Fibroblast of skin of scalp (primary cell): ENCODE data around the gene IFT81.

Experiments used
- DNase-seq: peaks from one replicate; pipeline ENCODE4 v3.0.0-alpha.2; 2013

The IFT81 gene

GRCh38 chr12:110159671-110160245 is 35.6 kb downstream of the IFT81 start:
- no peak for DNase-seq

- DNase-seq = no peak
These were observed 41.5 kb downstream of the IFT81 start for GRCh38 chr12:110165540-110166159.

DNA sequence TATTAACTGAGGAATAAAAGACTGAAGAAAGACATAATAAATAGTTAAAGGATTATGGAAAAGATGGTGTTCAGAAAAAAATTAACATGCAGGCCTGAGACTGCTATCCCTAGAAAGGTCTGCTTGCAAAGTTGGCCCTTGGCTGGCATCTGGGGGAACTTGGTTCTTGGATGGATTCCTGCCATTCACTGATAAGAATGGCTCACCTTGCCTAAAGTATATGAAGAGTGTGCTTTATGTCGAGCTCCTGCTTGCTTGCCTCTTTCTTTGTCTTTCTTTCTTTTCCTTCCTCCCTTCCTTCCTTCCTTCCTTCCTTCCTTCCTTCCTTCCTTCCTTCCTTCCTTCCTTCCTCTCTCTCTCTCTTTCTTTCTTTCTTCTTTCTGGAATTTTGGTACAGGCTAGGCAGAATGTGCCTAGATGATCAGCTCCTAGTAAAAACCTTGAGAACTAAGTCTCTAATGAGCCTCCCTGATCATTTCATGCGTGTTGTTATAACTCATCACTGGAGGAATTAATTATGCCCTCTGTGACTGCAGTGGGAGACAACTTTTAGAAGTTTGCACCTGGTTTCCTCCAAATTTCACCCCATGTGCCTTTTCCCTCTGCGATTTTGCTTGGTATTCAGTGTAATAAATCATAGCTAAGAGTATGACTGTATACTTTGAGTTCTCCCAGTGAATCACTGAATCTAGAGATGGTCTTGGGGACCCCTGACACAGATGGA is 44.7 kb downstream of the IFT81 start:
- no peak for DNase-seq

DNA sequence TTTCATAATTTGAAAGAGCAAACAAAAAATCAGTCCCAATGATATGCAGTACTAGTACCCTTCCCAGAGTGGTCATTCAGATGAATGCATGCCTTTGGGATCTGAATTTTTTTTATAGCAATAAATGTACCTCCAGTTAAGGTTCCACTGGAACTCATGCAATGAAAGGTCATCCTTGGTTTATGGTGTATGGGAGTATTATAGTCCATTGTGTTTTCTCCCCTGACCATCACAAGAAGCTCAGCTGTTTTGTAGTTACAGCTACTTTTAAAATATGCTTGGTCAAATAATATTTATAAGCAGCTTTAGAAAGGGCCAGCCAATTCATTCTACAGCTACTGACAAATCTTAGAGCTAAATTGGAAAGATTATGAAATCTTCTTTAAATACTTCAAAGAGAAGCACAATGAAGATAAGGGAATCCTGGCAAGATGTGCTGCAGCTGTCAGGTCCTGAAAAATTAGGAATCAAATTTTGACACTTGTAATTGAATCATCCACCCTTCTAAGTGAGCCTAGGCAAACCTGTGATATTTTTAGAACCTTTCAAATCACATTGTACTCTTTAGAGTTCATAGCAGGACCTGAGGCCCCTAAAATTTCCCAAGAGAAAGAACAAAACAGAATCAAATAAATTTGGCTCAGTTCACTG is 46.5 kb downstream of the IFT81 start:
- no peak for DNase-seq

DNA sequence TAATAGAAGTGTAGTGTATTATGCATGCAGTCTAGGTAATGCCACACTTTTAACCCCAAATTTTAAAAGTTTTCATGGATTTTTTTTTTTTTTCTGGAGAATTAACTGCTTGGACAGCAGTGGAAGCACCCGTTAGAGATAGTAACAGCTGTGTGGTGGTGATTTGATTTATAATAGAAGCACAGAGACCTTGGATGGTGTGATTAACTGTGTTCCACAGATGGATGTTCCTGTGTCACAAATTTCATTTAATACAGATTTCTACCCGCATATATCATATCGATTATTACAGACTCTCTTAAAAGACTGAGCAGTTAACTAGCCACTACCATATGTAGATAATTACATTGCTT is 47.0 kb downstream of the IFT81 start:
- DNase-seq = no peak

GRCh38 chr12:110171636-110172035 is 47.5 kb downstream of the IFT81 start:
- no peak for DNase-seq

- DNase-seq = no peak
These were observed 50.3 kb downstream of the IFT81 start for GRCh38 chr12:110174373-110174996.

DNA sequence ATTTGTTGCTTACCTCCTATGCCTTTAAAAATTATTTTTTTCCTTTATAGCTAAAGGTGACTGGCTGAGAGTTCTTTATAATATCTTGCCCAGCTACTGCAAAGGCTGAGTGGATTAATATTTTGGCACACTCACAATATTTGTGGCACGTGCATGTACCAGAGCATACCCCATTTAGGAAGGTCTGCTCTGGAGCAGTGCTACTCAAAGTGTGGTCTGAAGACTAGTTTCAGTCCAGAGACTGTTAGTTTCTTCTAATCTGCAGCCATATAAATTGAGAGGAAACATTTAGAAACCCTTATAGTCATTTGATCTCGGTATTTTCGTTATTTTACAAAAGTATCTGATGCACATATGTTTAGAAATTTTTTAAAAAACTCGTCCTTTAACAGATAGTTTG is 51.0 kb downstream of the IFT81 start:
- no peak for DNase-seq

DNA sequence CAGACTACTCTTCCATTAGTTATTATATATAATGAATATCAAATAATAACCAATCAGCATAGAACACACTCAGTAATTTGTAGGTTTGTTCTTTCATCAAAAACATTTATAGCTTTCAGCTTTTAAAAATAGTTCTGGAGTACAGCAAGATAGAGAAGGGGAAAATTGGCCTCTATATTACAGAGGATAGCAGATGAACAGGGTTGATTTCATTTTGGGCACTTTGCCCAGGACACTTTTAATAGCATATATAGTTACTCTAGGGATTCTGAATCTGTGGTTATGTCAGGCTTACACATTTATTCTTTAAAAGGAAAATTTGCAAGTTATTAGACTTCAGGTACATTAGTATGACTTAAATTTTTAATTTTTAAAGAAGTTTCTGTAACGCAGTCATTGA is 52.6 kb downstream of the IFT81 start:
- peak; percentile 70 for DNase-seq

GRCh38 chr12:110179291-110179690 is 55.1 kb downstream of the IFT81 start:
- peak; percentile 86 for DNase-seq

- peak; percentile 88 for DNase-seq
These were observed 56.4 kb downstream of the IFT81 start for GRCh38 chr12:110180591-110181005.

- no peak for DNase-seq
These were observed 58.1 kb downstream of the IFT81 start for GRCh38 chr12:110182281-110182680.

DNA sequence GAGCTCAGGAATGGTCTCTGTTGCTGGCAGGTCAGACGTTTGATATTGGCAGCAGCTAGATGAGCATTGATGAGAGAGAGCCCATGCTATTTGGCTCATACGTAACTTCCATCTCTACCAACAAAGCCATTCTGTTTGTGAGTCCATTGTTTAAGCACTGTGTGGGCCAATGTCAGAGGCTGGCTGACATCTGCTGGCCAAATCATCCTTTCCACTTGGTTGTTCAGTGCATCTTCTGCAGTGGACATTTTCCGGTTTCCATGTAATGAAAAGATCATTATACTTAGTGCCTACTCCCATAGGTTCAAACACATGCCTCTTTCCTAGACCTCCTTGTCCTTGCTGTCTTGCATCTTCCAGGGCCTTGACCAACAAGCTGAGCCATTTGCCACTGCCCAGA is 59.2 kb downstream of the IFT81 start:
- no peak for DNase-seq

DNA sequence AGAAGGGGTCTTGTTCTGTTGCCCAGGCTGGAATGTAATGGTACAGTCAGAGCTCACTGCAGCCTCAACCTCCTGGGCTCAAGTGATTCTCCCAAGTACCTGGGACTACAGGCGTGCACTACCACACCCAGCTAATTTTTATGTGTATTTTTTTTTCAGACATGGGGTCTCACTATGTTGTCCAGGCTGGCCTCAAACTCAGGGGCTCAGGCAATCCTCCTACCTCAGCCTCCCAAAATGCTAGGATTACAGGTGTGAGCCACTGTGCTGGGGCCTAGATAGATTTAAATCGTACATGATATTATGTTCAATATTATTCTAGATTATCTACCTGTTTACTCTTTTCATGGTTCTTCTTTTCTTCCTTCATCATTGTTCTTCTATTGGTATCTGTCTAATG is 61.5 kb downstream of the IFT81 start:
- no peak for DNase-seq

DNA sequence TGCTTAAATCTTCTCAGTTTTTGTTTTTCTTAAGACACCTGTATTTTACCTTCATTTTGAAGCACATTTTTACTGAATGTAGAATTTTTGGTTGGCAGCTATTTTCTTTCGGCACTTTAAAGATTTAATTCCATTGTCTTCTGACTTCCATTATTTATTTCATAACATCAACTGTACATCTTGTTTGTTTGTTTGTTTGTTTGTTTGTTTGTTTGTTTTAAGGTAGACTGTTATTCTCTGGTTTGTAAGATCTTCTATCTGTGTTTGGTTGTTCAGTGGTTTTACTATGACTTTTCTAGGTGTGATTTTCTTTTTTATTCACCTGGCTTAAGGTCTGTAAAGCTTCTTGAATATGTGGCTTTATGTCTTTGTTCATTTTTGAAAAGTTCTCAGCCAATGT is 61.9 kb downstream of the IFT81 start:
- no peak for DNase-seq

DNA sequence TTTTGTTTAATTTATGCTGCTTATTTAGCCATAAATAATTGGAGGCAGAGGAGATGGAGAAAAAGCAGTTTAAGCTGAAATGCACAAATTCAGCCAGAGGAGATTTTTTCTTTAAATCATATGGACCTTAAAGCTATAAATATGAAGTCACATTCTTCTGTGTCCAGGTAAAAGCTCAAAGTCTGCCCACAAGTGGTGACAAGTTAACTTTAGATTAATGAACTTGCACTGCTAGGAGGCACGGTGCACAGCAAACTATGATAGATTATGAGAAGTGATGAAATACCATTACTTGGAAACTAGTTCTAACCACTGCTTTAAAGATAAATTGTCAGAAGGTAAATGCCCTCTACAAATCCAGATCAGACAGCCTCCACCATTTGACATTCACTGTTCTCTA is 69.0 kb downstream of the IFT81 start:
- no peak for DNase-seq

DNA sequence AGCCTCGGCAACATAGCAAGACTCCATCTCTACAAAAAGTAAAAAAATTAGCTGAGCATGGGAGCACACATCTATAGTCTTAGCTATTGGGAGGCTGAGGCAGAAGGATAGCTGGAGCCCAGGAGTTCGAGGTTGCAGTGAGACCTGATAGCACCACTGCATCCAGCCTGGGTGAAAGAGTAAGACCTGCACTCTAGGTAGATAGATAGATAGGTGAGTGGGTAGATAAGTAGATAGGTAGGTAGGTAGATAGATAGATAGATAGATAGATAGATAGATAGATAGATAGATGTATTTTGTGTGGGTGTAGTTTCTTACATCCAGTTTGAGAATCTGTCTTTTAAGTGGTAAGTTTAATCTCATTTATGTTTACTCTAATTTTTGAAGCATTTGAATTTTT is 72.8 kb downstream of the IFT81 start:
- no peak for DNase-seq

DNA sequence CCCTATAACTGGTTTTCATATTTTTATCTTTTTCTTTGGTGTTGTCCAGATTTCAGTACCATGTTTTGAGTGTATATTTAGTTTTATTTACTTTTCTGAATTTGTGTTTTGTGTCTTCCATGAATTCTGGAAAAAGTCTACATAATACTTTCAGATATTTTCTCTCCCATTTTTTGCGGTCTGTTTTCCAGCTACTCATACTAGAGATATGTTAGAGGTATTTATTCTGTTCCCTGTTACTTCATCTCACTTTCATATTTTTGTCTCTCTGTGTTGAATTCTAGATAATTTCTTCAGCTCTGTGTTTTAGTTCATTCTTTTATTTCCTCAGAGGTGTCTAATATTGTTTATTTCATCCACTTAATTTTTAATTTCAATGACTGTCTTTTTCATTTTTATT is 74.2 kb downstream of the IFT81 start:
- peak; percentile 38 for DNase-seq

DNA sequence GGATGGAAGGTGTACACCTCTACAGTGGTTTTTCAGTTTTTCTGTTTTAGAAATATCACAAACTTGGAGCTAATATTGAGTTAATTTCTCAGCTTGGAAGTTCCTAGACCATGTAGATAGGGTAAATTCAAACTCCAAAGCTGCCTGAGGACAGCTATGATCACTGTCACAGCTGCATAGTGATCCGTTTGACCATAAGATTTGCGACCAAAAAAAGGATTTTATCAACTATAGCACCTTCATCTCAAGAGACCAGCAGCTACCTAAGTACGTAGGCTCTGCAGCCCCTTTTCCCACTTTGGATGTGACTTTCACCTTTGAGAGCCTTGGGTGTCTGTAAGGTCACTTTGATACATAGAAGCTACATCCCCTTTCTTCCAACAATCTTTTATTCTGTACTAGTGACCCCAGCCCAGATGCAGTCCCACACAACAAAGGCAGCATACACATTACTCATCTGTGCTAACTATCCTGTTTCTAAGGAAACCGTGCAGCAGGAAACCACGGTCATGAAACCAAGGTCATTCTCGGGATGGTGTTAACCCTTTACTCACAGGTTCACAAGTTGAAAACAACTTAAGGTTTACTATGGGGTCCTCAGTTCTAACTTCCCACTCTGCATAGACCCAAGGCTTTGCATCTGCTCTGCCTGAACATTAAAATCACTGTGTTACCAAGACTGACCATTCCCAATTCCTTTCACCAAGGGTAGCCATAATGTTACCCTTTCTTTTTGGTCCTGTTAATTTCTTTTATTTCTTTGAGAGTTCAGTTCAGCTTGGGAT is 75.4 kb downstream of the IFT81 start:
- peak; percentile 60 for DNase-seq

DNA sequence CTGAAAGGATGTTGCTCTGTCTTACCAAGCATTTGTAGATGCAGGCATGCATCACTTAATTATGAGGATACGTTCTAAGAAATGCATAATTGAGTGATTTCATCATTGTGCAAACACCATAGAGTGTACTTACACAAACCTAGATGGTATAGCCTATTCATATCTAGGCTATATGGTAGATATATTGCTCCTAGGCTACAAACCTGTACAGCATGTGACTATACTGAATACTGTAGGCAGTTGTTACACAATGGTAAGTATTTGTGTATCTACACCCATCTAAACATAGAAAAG is 75.9 kb downstream of the IFT81 start:
- peak; percentile 39 for DNase-seq

- no peak for DNase-seq
These were observed 77.8 kb downstream of the IFT81 start for GRCh38 chr12:110201995-110202394.

DNA sequence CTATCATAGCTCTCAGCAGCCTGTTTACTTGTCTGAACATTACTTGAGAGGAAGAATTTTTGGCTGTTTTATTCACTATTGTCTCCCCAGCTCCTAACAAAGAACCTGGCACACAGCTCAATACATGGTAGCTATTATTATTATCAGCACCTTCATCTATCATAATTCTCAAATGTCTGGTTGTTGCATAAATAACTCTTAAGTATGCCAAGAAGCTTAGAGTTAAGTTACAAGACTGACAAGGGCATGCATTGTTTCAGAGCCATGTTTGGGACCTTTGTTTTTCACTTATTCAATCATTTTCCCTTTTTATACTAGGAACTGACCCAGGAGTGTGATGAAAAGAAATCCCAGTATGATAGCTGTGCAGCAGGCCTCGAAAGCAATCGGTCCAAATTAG is 79.4 kb downstream of the IFT81 start:
- no peak for DNase-seq

- no peak for DNase-seq
These were observed 81.8 kb downstream of the IFT81 start for GRCh38 chr12:110205931-110206330.
